ENCODE measurements around the gene NAPG. TPM values are rescaled to one million over a fixed set of nuclear protein-coding genes. Genes with fewer than 3 reads are reported as not detected.

Gene NAPG
- total and polyA plus RNA-seq, 4 experiments from 2014 or later: 14.6 to 29.2 (median 22.1) TPM

- H3K9me3 ChIP-seq (ENCODE audit: control insufficient read depth in 1 of 2, low read length in 2 of 2): no peaks in the 10 kb centered on the region
- H3K36me3 ChIP-seq (ENCODE audit: insufficient read depth, low read length): no peaks in the 10 kb centered on the region
- CTCF ChIA-PET (ENCODE audit: partially characterized antibody): no interaction called here
- H3K27ac ChIP-seq (ENCODE audit: low read depth, low read length): no peak overlapping the region
- Mint-ChIP-seq H3K36me3 (peaks cover 0 to 4% of the 10 kb centered on the region in 2 donors), H3K27me3 (peaks cover 19 to 27% of the 10 kb centered on the region in 2 donors), H3K27ac (no peak overlapping the region), H3K4me3 (no peak overlapping the region), H3K4me1 (peaks cover 15 to 27% (median 19%) of the 10 kb centered on the region in 4 donors), H3K9me3 (peaks cover 0 to 9% (median 0%) of the 10 kb centered on the region in 8 donors)
- peaks cover 14% of the 10 kb centered on the region for H3K4me1 ChIP-seq (ENCODE audit: insufficient read depth, low read length)
- DNase-seq: peak in 1 of 5 donors; percentile 22
- POLR2A ChIA-PET (ENCODE audit: partially characterized antibody): no interaction called here
- no peak overlapping the region for H3K4me3 ChIP-seq (ENCODE audit: low read length in 2 of 2)
- no peaks in the 10 kb centered on the region for H3K27me3 ChIP-seq (ENCODE audit: insufficient read depth, low read length)
- intact Hi-C loops (cut with micrococcal nuclease): no loop called here
Observed at GRCh38 chr18:10521566-10521965, 4.3 kb upstream of the NAPG start.

- DNase-seq: peak in 1 of 5 donors; percentile 31
- Histone ChIP-seq H3K4me1 (ENCODE audit: insufficient read depth, low read length) (peaks cover 23% of the 10 kb centered on the region), H3K27me3 (ENCODE audit: insufficient read depth, low read length) (no peaks in the 10 kb centered on the region), H3K4me3 (ENCODE audit: low read length in 2 of 2) (no peak overlapping the region), H3K27ac (ENCODE audit: low read depth, low read length) (no peak overlapping the region), H3K36me3 (ENCODE audit: insufficient read depth, low read length) (no peaks in the 10 kb centered on the region), H3K9me3 (ENCODE audit: control insufficient read depth in 1 of 2, low read length in 2 of 2) (no peaks in the 10 kb centered on the region)
- peaks cover 22 to 37% (median 27%) of the 10 kb centered on the region in 4 donors for H3K4me1 Mint-ChIP-seq
- H3K36me3 Mint-ChIP-seq: peaks cover 0 to 5% of the 10 kb centered on the region in 2 donors
- peak overlapping the region in 1 of 7 donors; percentile 48 for H3K27ac Mint-ChIP-seq
- no peak overlapping the region for H3K4me3 Mint-ChIP-seq
- H3K9me3 Mint-ChIP-seq: peaks cover 0 to 6% (median 0%) of the 10 kb centered on the region in 8 donors
- CTCF ChIA-PET (ENCODE audit: partially characterized antibody): no interaction called here
- POLR2A ChIA-PET (ENCODE audit: partially characterized antibody): no interaction called here
- H3K27me3 Mint-ChIP-seq: peaks cover 12 to 21% of the 10 kb centered on the region in 2 donors
- intact Hi-C loops (cut with micrococcal nuclease): no loop called here
Observed at GRCh38 chr18:10522574-10522973, 3.3 kb upstream of the NAPG start.

- H3K4me3 ChIP-seq (ENCODE audit: low read length in 2 of 2): no peak overlapping the region
- ChIA-PET CTCF (ENCODE audit: partially characterized antibody) (no interaction called here), POLR2A (ENCODE audit: partially characterized antibody) (no interaction called here)
- H3K36me3 ChIP-seq (ENCODE audit: insufficient read depth, low read length): no peaks in the 10 kb centered on the region
- DNase-seq: no peak
- peaks cover 32% of the 10 kb centered on the region for H3K4me1 ChIP-seq (ENCODE audit: insufficient read depth, low read length)
- H3K4me1 Mint-ChIP-seq: peaks cover 28 to 45% (median 34%) of the 10 kb centered on the region in 4 donors
- no peak overlapping the region for H3K4me3 Mint-ChIP-seq
- no peaks in the 10 kb centered on the region for H3K27me3 ChIP-seq (ENCODE audit: insufficient read depth, low read length)
- peaks cover 6 to 15% of the 10 kb centered on the region in 2 donors for H3K27me3 Mint-ChIP-seq
- H3K9me3 Mint-ChIP-seq: peaks cover 0 to 4% (median 0%) of the 10 kb centered on the region in 8 donors
- H3K27ac Mint-ChIP-seq: peak overlapping the region in 1 of 7 donors; percentile 25
- H3K27ac ChIP-seq (ENCODE audit: low read depth, low read length): no peak overlapping the region
- intact Hi-C loops (cut with micrococcal nuclease): no loop called here
- H3K9me3 ChIP-seq (ENCODE audit: control insufficient read depth in 1 of 2, low read length in 2 of 2): no peaks in the 10 kb centered on the region
- H3K36me3 Mint-ChIP-seq: peaks cover 0 to 6% of the 10 kb centered on the region in 2 donors
Observed at GRCh38 chr18:10523544-10523943, 2.3 kb upstream of the NAPG start.

- peak overlapping the region; percentile 65 to 99 (median 98) for H3K27ac Mint-ChIP-seq
- ChIA-PET POLR2A (ENCODE audit: partially characterized antibody) (interaction anchor here (0.9 to 3.1 kb wide), 3 partner anchors 610 to 1363 kb away, joined by 3 to 19 read pairs (median 5); partner anchors contain the start of gene VAPA), CTCF (ENCODE audit: partially characterized antibody) (no interaction called here)
- H3K4me1 Mint-ChIP-seq: peaks cover 34 to 56% (median 44%) of the 10 kb centered on the region in 4 donors
- H3K9me3 Mint-ChIP-seq: peaks cover 0 to 4% (median 0%) of the 10 kb centered on the region in 8 donors
- intact Hi-C loops (cut with micrococcal nuclease): loop anchor here (1.0 to 5.0 kb wide), 3 partner anchors 611 to 1328 kb away; partner anchors contain the start of gene CHMP1B
- H3K36me3 ChIP-seq (ENCODE audit: insufficient read depth, low read length): no peaks in the 10 kb centered on the region
- peak overlapping the region; percentile 95 to 99 (median 98) for H3K4me3 Mint-ChIP-seq
- H3K4me1 ChIP-seq (ENCODE audit: insufficient read depth, low read length): peaks cover 42% of the 10 kb centered on the region
- DNase-seq: no peak
- H3K4me3 ChIP-seq (ENCODE audit: low read length in 2 of 2): peak overlapping the region; percentile 12 to 91
- peaks cover 0 to 6% of the 10 kb centered on the region in 2 donors for H3K36me3 Mint-ChIP-seq
- no peaks in the 10 kb centered on the region for H3K9me3 ChIP-seq (ENCODE audit: control insufficient read depth in 1 of 2, low read length in 2 of 2)
- H3K27me3 Mint-ChIP-seq: peaks cover 0 to 5% of the 10 kb centered on the region in 2 donors
- peak overlapping the region; percentile 80 for H3K27ac ChIP-seq (ENCODE audit: low read depth, low read length)
- H3K27me3 ChIP-seq (ENCODE audit: insufficient read depth, low read length): no peaks in the 10 kb centered on the region
Observed at GRCh38 chr18:10524507-10525370, 1.1 kb upstream of the NAPG start.

GRCh38 chr18:10525371-10525691, 496 bp upstream of the NAPG start:
- Mint-ChIP-seq H3K36me3 (peaks cover 0 to 8% of the 10 kb centered on the region in 2 donors), H3K27me3 (no peaks in the 10 kb centered on the region), H3K9me3 (peaks cover 0 to 4% (median 0%) of the 10 kb centered on the region in 8 donors), H3K27ac (peak overlapping the region; percentile 92 to 99 (median 98)), H3K4me1 (peaks cover 38 to 58% (median 49%) of the 10 kb centered on the region in 4 donors), H3K4me3 (peak overlapping the region; percentile 95 to 99 (median 98))
- Histone ChIP-seq H3K27me3 (ENCODE audit: insufficient read depth, low read length) (no peaks in the 10 kb centered on the region), H3K36me3 (ENCODE audit: insufficient read depth, low read length) (no peaks in the 10 kb centered on the region), H3K9me3 (ENCODE audit: control insufficient read depth in 1 of 2, low read length in 2 of 2) (no peaks in the 10 kb centered on the region), H3K27ac (ENCODE audit: low read depth, low read length) (peak overlapping the region; percentile 80), H3K4me1 (ENCODE audit: insufficient read depth, low read length) (peaks cover 48% of the 10 kb centered on the region), H3K4me3 (ENCODE audit: low read length in 2 of 2) (peak overlapping the region; percentile 12 to 91)
- no peak for DNase-seq
- intact Hi-C loops (cut with micrococcal nuclease): loop anchor here (1.0 to 5.0 kb wide), 3 partner anchors 612 to 1327 kb away; partner anchors contain the start of gene CHMP1B
- ChIA-PET POLR2A (ENCODE audit: partially characterized antibody) (interaction anchor here (0.9 to 3.1 kb wide), 6 partner anchors 18 to 1916 kb away, joined by 3 to 19 read pairs (median 4); partner anchors contain the start of genes RAB12 and VAPA), CTCF (ENCODE audit: partially characterized antibody) (interaction anchor here (0.7 kb wide), 1 partner anchor 10 kb away, joined by 4 read pairs; no protein-coding TSS in a partner anchor)

GRCh38 chr18:10526561-10526949, 728 bp downstream of the NAPG start:
- H3K4me1 Mint-ChIP-seq: peaks cover 44 to 65% (median 55%) of the 10 kb centered on the region in 4 donors
- peak overlapping the region; percentile 94 to 99 (median 95) for H3K4me3 Mint-ChIP-seq
- Histone ChIP-seq H3K27ac (ENCODE audit: low read depth, low read length) (peak overlapping the region; percentile 80), H3K4me3 (ENCODE audit: low read length in 2 of 2) (peak overlapping the region; percentile 89 to 91), H3K36me3 (ENCODE audit: insufficient read depth, low read length) (no peaks in the 10 kb centered on the region), H3K27me3 (ENCODE audit: insufficient read depth, low read length) (no peaks in the 10 kb centered on the region), H3K4me1 (ENCODE audit: insufficient read depth, low read length) (peaks cover 54% of the 10 kb centered on the region), H3K9me3 (ENCODE audit: control insufficient read depth in 1 of 2, low read length in 2 of 2) (no peaks in the 10 kb centered on the region)
- H3K27ac Mint-ChIP-seq: peak overlapping the region; percentile 91 to 95 (median 93)
- intact Hi-C loops (cut with micrococcal nuclease): loop anchor here (5.0 kb wide), 1 partner anchor 1326 kb away; the partner anchor contains the start of gene CHMP1B
- DNase-seq: no peak
- peaks cover 0 to 11% of the 10 kb centered on the region in 2 donors for H3K36me3 Mint-ChIP-seq
- ChIA-PET POLR2A (ENCODE audit: partially characterized antibody) (interaction anchor here (1.3 to 3.1 kb wide), 2 partner anchors 613 to 1918 kb away, joined by 4 to 19 read pairs; partner anchors contain the start of genes RAB12 and VAPA), CTCF (ENCODE audit: partially characterized antibody) (interaction anchor here (0.8 kb wide), 1 partner anchor 9 kb away, joined by 3 read pairs; no protein-coding TSS in a partner anchor)
- H3K27me3 Mint-ChIP-seq: no peaks in the 10 kb centered on the region
- peaks cover 0 to 4% (median 0%) of the 10 kb centered on the region in 8 donors for H3K9me3 Mint-ChIP-seq

- ChIA-PET POLR2A (ENCODE audit: partially characterized antibody) (no interaction called here), CTCF (ENCODE audit: partially characterized antibody) (interaction anchor here (1.1 kb wide), 1 partner anchor 11 kb away, joined by 3 read pairs; no protein-coding TSS in a partner anchor)
- Histone ChIP-seq H3K9me3 (ENCODE audit: control insufficient read depth in 1 of 2, low read length in 2 of 2) (no peaks in the 10 kb centered on the region), H3K4me3 (ENCODE audit: low read length in 2 of 2) (no peak overlapping the region), H3K4me1 (ENCODE audit: insufficient read depth, low read length) (peaks cover 54% of the 10 kb centered on the region), H3K27me3 (ENCODE audit: insufficient read depth, low read length) (no peaks in the 10 kb centered on the region), H3K27ac (ENCODE audit: low read depth, low read length) (no peak overlapping the region), H3K36me3 (ENCODE audit: insufficient read depth, low read length) (no peaks in the 10 kb centered on the region)
- peak overlapping the region in 7 of 8 donors; percentile 2 to 99 (median 13) for H3K4me3 Mint-ChIP-seq
- intact Hi-C loops (cut with micrococcal nuclease): loop anchor here (5.0 kb wide), 1 partner anchor 1324 kb away; the partner anchor contains the start of gene CHMP1B
- H3K9me3 Mint-ChIP-seq: peaks cover 0 to 4% (median 0%) of the 10 kb centered on the region in 8 donors
- peaks cover 47 to 65% (median 56%) of the 10 kb centered on the region in 4 donors for H3K4me1 Mint-ChIP-seq
- no peak for DNase-seq
- peaks cover 8 to 16% of the 10 kb centered on the region in 2 donors for H3K36me3 Mint-ChIP-seq
- H3K27ac Mint-ChIP-seq: peak overlapping the region; percentile 4 to 92 (median 46)
- no peaks in the 10 kb centered on the region for H3K27me3 Mint-ChIP-seq
Observed at GRCh38 chr18:10528439-10528838, 2.6 kb downstream of the NAPG start.
